ENCODE data around the gene HSPB9. TPM values are rescaled to one million over a fixed set of nuclear protein-coding genes. Genes with fewer than 3 reads are reported as not detected.

HSPB9 gene
- total and polyA plus RNA-seq, 2 donors from 2014 or later: 0.99 TPM; not detected in 1

DNA sequence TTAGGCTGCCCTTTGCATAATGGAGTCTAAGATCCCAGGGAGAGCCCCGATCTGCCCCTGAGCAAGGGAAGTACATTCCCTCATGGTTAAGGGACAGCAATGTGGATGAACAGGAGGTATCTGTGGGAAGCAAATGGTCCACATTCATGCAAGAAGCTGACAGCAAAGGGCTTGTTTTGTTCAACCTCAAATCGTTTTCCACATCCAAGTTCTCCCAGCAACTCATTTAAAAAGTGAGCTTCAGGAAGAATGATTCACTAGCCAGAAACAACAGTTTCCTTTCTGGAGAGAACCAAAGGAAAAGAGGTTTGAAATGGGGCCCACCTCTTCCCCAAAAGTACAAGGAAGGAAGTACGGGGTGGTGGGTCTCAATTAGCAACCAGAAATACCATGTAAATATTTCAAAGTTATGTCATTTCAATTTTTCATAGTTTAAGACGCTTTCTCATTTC, 9.4 kb downstream of the HSPB9 start:
- FAIRE-seq (no peak), DNase-seq (no peak)
- Histone ChIP-seq H3K9me3 (ENCODE audit: control insufficient read depth in 2 of 3, insufficient read depth in 1 of 3, low read length in 3 of 3) (no peaks in the 10 kb centered on the region), H3K9ac (ENCODE audit: low read length in 3 of 3) (peak overlapping the region in 1 of 3 donors; percentile 43), H3K36me3 (ENCODE audit: control insufficient read depth in 2 of 3, insufficient read depth in 3 of 3, low read length in 3 of 3) (peaks cover 3 to 34% (median 21%) of the 10 kb centered on the region in 3 donors), H3K27me3 (ENCODE audit: control insufficient read depth, insufficient read depth, low read length) (no peaks in the 10 kb centered on the region), H3K27ac (ENCODE audit: low read depth in 2 of 2, low read length in 2 of 2) (peak overlapping the region; percentile 76 to 91), H3K4me3 (ENCODE audit: low read length in 3 of 3) (no peak overlapping the region), H3K4me1 (ENCODE audit: control insufficient read depth in 2 of 3, insufficient read depth in 2 of 3, low read depth in 1 of 3, low read length in 3 of 3) (peaks cover 11 to 75% (median 74%) of the 10 kb centered on the region in 3 donors)
- TF ChIP-seq, protein P1, sequence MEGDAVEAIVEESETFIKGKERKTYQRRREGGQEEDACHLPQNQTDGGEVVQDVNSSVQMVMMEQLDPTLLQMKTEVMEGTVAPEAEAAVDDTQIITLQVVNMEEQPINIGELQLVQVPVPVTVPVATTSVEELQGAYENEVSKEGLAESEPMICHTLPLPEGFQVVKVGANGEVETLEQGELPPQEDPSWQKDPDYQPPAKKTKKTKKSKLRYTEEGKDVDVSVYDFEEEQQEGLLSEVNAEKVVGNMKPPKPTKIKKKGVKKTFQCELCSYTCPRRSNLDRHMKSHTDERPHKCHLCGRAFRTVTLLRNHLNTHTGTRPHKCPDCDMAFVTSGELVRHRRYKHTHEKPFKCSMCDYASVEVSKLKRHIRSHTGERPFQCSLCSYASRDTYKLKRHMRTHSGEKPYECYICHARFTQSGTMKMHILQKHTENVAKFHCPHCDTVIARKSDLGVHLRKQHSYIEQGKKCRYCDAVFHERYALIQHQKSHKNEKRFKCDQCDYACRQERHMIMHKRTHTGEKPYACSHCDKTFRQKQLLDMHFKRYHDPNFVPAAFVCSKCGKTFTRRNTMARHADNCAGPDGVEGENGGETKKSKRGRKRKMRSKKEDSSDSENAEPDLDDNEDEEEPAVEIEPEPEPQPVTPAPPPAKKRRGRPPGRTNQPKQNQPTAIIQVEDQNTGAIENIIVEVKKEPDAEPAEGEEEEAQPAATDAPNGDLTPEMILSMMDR (IDR thresholded peaks at IDR 0.05; ENCODE audit: borderline replicate concordance, extremely low read depth, insufficient read depth): no peak
- intact Hi-C loops (cut with DNase I): no loop called here

DNA sequence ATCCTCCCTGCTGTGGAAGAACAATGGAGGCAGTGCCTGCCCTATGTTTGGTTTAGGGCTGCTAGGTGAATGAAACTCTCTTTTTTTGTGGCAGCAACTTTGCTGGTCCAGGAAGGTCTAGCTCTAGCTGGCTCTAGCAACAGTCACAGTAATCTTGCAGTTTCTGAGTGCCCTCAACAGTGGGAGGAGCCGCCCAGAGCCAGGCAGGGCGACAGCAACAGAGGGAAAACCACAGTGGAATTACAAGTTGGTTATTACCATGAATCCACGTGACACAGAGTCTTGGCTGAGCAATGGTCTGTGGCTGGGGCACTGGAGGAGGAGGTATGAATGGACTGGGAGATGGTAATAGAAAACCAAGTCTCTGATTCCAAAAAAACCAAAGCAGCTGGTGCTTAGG, 10.3 kb downstream of the HSPB9 start:
- intact Hi-C loops (cut with DNase I): no loop called here
- H3K27me3 ChIP-seq (ENCODE audit: control insufficient read depth, insufficient read depth, low read length): no peaks in the 10 kb centered on the region
- FAIRE-seq (no peak), DNase-seq (peak; percentile 65 to 91 (median 85))
- H3K9ac ChIP-seq (ENCODE audit: low read length in 3 of 3): peak overlapping the region in 1 of 3 donors; percentile 43
- peak overlapping the region; percentile 76 to 91 for H3K27ac ChIP-seq (ENCODE audit: low read depth in 2 of 2, low read length in 2 of 2)
- peaks cover 3 to 24% (median 20%) of the 10 kb centered on the region in 3 donors for H3K36me3 ChIP-seq (ENCODE audit: control insufficient read depth in 2 of 3, insufficient read depth in 3 of 3, low read length in 3 of 3)
- peaks cover 11 to 75% (median 74%) of the 10 kb centered on the region in 3 donors for H3K4me1 ChIP-seq (ENCODE audit: control insufficient read depth in 2 of 3, insufficient read depth in 2 of 3, low read depth in 1 of 3, low read length in 3 of 3)
- TF ChIP-seq, protein P1 (IDR thresholded peaks at IDR 0.05; ENCODE audit: borderline replicate concordance, extremely low read depth, insufficient read depth): no peak
- H3K4me3 ChIP-seq (ENCODE audit: low read length in 3 of 3): no peak overlapping the region
- no peaks in the 10 kb centered on the region for H3K9me3 ChIP-seq (ENCODE audit: control insufficient read depth in 2 of 3, insufficient read depth in 1 of 3, low read length in 3 of 3)

DNA sequence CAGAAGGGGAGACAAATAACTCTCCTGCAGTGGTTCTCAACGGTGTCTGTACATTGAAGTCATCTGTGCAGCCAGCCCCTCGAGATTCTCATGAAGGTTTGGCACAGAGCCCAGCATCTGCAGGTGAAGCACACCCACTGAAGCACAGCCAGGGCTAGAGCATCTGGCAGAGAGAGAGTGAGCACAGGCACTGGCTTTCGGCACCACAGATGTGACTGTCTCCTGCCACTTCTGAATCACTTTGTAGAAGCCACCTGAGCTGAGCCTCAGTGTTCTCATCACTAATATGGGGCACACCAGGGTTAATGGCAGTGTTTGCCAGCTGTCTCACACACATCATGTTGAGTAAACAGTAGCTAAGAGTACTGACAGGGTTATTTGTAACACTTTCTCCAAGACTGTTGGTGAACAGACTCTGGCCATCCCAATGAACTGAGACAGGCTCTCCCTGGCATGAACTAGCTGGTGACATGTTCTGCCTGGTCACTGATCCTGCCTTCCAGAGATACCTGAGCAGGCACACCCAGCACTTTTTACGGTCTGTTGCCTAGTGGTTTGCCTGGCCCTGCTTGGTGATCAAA, 10.9 kb downstream of the HSPB9 start:
- Histone ChIP-seq H3K27ac (ENCODE audit: low read depth in 2 of 2, low read length in 2 of 2) (peak overlapping the region; percentile 76 to 91), H3K36me3 (ENCODE audit: control insufficient read depth in 2 of 3, insufficient read depth in 3 of 3, low read length in 3 of 3) (peaks cover 1 to 18% (median 14%) of the 10 kb centered on the region in 3 donors), H3K9ac (ENCODE audit: low read length in 3 of 3) (peak overlapping the region in 2 of 3 donors; percentile 20 to 24), H3K9me3 (ENCODE audit: control insufficient read depth in 2 of 3, insufficient read depth in 1 of 3, low read length in 3 of 3) (no peaks in the 10 kb centered on the region), H3K4me3 (ENCODE audit: low read length in 3 of 3) (no peak overlapping the region), H3K27me3 (ENCODE audit: control insufficient read depth, insufficient read depth, low read length) (no peaks in the 10 kb centered on the region), H3K4me1 (ENCODE audit: control insufficient read depth in 2 of 3, insufficient read depth in 2 of 3, low read depth in 1 of 3, low read length in 3 of 3) (peaks cover 11 to 82% (median 79%) of the 10 kb centered on the region in 3 donors)
- TF ChIP-seq, protein P1 (IDR thresholded peaks at IDR 0.05; ENCODE audit: borderline replicate concordance, extremely low read depth, insufficient read depth): no peak
- no peak for FAIRE-seq
- intact Hi-C loops (cut with DNase I): no loop called here
- peak in 1 of 5 donors; percentile 60 for DNase-seq

Measured in kidney (tissue), 14 donors.